ENCODE data around the gene FGF4.

GRCh38 chr11:69746752-69747742, 28.1 kb downstream of the FGF4 start:
- TF ChIP-seq POLR2A (IDR thresholded peaks at IDR 0.05; ENCODE audit: low read length) (no peak), GATA1 (IDR thresholded peaks at IDR 0.05; ENCODE audit: low read depth, low read length) (no peak)

Measured in erythroblast (primary cell).